Measurements from ENCODE around the gene PRKG2. TPM values are rescaled to one million over a fixed set of nuclear protein-coding genes. Genes with fewer than 3 reads are reported as not detected.

PRKG2 gene
- total RNA-seq, 1 donor from 2014 or later, result 2.3 TPM

DNA sequence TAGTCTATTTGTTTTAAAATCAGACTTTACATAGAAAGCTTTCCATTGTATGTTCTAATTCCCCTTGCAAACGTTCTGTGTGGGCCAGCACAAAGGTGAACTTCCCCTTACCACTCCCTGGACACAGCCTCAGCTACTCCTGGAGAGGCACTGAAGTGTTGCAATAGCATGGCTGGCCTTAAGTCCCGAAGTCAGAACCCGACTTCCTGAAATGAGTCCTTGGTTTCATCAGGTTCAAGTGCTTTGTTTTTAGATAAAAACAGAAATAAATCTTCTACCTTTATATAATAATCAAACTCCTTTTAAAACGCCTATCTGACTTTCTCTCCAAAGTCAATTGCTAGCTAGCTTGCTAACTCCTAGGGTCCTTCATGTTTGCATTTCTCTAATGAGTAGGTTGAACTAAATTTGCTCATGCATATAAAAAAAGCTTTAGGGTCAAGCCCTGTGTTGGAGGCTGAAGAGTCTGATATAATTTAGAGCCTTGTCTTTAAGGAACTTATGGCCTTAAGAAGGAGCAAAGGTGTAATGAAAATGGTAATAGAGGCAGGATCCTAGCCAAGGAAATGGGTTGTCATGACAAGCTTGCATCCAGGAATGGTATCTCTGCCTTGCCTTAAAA lies 175.6 kb downstream of the PRKG2 start:
- Histone ChIP-seq H3K4me3 (no peak overlapping the region), H4K20me1 (ENCODE audit: low read depth) (no peaks in the 10 kb centered on the region), H3K27me3 (peaks cover 65% of the 10 kb centered on the region), H3K4me1 (no peaks in the 10 kb centered on the region), H3K27ac (no peak overlapping the region), H3K79me2 (ENCODE audit: low read depth) (no peaks in the 10 kb centered on the region), H3K4me2 (no peak overlapping the region), H3K9ac (no peak overlapping the region), H2AFZ (replicated peaks) (no peak overlapping the region), H3K9me3 (ENCODE audit: low read depth) (no peaks in the 10 kb centered on the region), H3K36me3 (no peaks in the 10 kb centered on the region), H3F3A (ENCODE audit: low read depth) (no peaks in the 10 kb centered on the region)
- Mint-ChIP-seq H3K27ac (no peak overlapping the region), H3K9me3 (no peaks in the 10 kb centered on the region), H3K27me3 (ENCODE audit: insufficient read depth, low read depth) (no peaks in the 10 kb centered on the region), H3K4me1 (no peaks in the 10 kb centered on the region), H3K36me3 (no peaks in the 10 kb centered on the region), H3K4me3 (no peak overlapping the region)
- TF ChIP-seq EZH2 (IDR thresholded peaks at IDR 0.05) (no peak), CTCF (IDR thresholded peaks at IDR 0.05) (no peak), EZH2phosphoT487 (IDR thresholded peaks at IDR 0.05) (no peak)
- DNase-seq (ENCODE audit: low spot score), result no peak

DNA sequence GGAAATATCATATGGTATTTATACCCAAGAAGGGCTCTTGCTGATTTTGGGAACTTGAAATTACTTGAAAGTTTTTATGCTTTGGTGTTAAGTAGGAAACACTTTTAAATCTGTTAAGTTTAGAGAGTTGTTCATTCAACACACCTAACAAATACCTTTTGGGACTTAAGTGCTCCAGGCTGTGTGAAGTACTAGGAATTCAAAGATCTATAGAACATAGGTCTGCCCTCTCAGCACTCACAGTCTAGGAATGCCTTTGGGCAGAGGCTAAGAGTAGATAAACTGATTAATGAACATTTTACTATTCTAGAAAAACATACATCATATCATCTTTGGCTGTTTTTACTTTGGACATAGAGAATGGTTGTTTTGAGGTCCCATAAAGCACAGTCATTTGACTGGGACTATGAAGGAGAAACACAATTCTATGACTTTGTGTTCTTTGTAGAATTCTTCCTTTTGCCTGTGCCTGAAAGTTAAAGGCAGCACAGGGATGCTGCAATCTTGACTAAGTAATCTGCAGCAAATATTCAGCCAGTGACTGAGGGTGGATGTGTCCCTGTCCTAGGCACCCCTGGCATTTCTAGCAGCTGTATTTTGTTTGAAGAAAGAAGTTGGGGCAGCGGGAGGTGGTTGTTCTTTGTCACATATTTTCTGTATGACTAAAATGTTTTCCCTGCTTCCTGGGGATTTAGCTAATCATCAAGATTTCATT lies 176.2 kb downstream of the PRKG2 start:
- Histone ChIP-seq H3K4me1 (no peaks in the 10 kb centered on the region), H3K27me3 (peaks cover 71% of the 10 kb centered on the region), H4K20me1 (ENCODE audit: low read depth) (no peaks in the 10 kb centered on the region), H3K4me2 (no peak overlapping the region), H3K36me3 (no peaks in the 10 kb centered on the region), H3K9me3 (ENCODE audit: low read depth) (no peaks in the 10 kb centered on the region), H3K79me2 (ENCODE audit: low read depth) (no peaks in the 10 kb centered on the region), H2AFZ (replicated peaks) (no peak overlapping the region), H3K4me3 (no peak overlapping the region), H3K9ac (no peak overlapping the region), H3F3A (ENCODE audit: low read depth) (no peaks in the 10 kb centered on the region), H3K27ac (no peak overlapping the region)
- Mint-ChIP-seq H3K36me3 (no peaks in the 10 kb centered on the region), H3K4me1 (no peaks in the 10 kb centered on the region), H3K4me3 (no peak overlapping the region), H3K27me3 (ENCODE audit: insufficient read depth, low read depth) (no peaks in the 10 kb centered on the region), H3K27ac (no peak overlapping the region), H3K9me3 (no peaks in the 10 kb centered on the region)
- DNase-seq (ENCODE audit: low spot score), result no peak
- TF ChIP-seq EZH2phosphoT487 (IDR thresholded peaks at IDR 0.05) (no peak), EZH2 (IDR thresholded peaks at IDR 0.05) (no peak), CTCF (IDR thresholded peaks at IDR 0.05) (no peak)

Other genes with a start within 250 kb of the PRKG2 start
- 0.09 TPM in 1 of 2 replicates, not detected in the other for gene BMP3, start 184.5 kb downstream of the PRKG2 start, total RNA-seq (ENCODE audit: low replicate concordance)